Skin epidermis (tissue), 12 donors: ENCODE results near the gene DCTN1.
"Not testable (repeated sequence)": the region's sequence is repeated elsewhere in the genome, so short reads cannot be mapped to it uniquely, and the experiment has no call there.

ENCODE experiments used
- H3K27ac ChIP-seq, 21 experiments: fragments of 200-600 bp; sonication (generic) in 11 of 21; one replicate each; pipeline ENCODE4 v1.5.0; 2020; ENCODE audit warnings: mild to moderate bottlenecking in 3 of 21, inconsistent platforms in 2 of 21, moderate library complexity in 2 of 21
- H3K4me3 ChIP-seq, 7 experiments: fragments of 200-600 bp; sonication (generic) in 2 of 7; one replicate each; pipeline ENCODE4 v1.5.0; 2020; ENCODE audit warnings: inconsistent platforms in 2 of 7, mild to moderate bottlenecking in 2 of 7, moderate library complexity in 1 of 7

The DCTN1 gene

DNA sequence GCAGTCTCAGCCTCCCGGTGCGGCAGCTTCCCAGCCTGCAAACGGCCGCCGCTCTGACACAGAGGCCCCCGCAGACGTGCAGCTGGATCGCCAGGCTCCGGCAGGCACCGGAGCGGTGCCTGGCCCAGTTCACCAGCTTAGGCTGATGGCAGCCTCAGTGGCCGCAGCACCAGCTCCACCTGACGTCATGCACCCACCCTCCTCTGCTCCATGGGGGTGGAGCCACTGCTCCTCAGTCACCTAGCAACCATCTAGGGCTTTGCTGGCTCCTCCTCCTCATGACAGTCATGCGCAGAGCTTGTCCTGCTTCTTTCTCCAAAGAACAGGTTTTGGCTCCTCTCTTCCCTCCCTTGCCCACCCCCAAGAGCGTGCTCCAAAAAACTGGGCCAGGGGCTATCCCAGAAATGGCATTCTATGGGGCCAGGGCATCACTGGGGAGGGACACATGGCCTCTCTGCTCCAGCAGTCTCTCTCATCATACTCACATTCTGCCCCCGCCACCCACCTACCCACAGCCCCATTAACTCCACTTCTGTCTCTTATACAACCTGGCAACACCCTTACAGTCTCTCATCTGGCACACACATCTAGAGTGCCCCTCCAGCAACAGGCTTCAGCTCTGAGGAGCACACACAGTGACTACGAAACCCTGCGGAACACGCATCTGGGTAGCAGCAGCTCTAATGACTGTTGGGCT lies 5.5 kb downstream of the DCTN1 start:
- H3K27ac ChIP-seq, result no peak overlapping the region
- H3K4me3 ChIP-seq, result no peak overlapping the region

- no peak overlapping the region for H3K4me3 ChIP-seq
- peak overlapping the region in 1 of 21 experiments; percentile 36 for H3K27ac ChIP-seq
These were observed 6.1 kb downstream of the DCTN1 start for GRCh38 chr2:74373985-74374384.

DNA sequence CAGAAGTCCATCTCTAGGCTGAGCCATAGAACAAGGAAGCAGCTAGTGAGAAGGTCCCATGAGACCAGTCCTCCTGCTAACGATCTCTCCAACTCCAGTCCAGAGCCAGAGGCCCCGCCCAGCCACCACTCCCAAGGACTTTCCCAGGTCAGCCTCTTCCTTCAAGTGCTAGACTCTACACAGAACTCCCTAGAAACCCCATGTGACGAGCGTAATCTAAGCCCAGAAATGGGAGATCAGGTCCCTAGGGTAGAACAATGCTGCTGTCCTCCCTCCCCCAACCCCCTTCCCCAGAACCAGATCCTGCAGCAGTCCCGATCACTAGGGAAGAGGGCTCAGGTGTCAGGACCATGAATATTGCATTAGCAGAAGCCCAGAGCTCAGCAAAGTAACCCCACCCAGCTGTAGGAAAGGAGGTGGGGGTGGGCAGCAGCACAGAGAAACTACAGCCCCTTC lies 6.9 kb downstream of the DCTN1 start:
- peak overlapping the region in 2 of 21 experiments; percentile 3 to 36 for H3K27ac ChIP-seq
- H3K4me3 ChIP-seq, result no peak overlapping the region

GRCh38 chr2:74372674-74373073 lies 7.4 kb downstream of the DCTN1 start:
- no peak overlapping the region for H3K4me3 ChIP-seq

DNA sequence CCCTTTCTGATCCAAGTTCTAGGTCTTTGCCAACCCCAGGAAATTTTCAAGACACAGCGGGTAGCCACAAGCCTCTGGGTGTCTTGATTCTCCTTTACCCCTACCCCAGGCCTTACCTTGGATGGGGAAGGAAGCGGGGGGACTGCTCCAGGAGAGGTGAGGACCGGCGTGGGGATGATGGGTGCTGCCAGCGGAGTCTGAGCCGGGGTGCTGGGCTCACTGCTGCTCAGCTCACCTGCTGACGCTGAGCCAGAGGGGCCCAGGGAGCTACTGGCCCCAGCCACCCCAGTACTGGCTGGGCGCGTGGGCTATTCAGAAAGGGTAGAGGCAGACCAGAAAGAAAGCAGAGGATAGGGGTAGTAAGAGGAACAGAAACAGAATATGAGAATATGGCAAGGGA lies 8.7 kb downstream of the DCTN1 start:
- no peak overlapping the region for H3K4me3 ChIP-seq
- no peak overlapping the region for H3K27ac ChIP-seq

More at GRCh38 chr2:74372674-74373073, 7.4 kb downstream of the DCTN1 start:
- no peak overlapping the region for H3K27ac ChIP-seq

DNA sequence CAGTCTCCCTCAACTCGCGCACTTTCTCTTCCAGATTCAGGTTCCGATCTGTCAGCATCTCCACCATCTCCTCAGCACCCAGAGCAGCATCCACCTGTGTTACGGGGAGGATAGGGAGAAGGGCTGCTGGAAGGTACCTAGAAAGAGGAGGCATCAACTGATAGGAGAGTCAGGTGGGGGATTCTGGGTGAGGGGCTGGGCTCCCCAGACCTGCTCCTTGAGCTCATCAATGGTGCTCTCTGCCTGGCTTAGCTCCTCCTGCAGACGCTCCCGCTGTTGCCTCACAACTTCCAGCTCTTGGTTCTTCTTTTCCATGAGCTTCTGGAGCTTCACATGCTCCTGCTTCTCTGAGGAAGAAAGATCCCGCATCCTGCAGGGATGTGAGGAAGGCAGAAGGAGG lies 10.1 kb downstream of the DCTN1 start:
- Histone ChIP-seq H3K27ac (no peak overlapping the region), H3K4me3 (no peak overlapping the region)

GRCh38 chr2:74368499-74368898 lies 11.6 kb downstream of the DCTN1 start:
- H3K27ac ChIP-seq, result no peak overlapping the region
- H3K4me3 ChIP-seq, result no peak overlapping the region

- no peak overlapping the region for H3K27ac ChIP-seq
These were observed 12.3 kb downstream of the DCTN1 start for GRCh38 chr2:74367789-74368188.

GRCh38 chr2:74366036-74366435 lies 14.1 kb downstream of the DCTN1 start:
- no peak overlapping the region for H3K4me3 ChIP-seq
- no peak overlapping the region for H3K27ac ChIP-seq

More at GRCh38 chr2:74367789-74368188, 12.3 kb downstream of the DCTN1 start:
- H3K4me3 ChIP-seq, result no peak overlapping the region

- Histone ChIP-seq H3K4me3 (no peak overlapping the region), H3K27ac (no peak overlapping the region)
These were observed 15.3 kb downstream of the DCTN1 start for GRCh38 chr2:74364533-74365505.

- Histone ChIP-seq H3K4me3 (no peak overlapping the region), H3K27ac (no peak overlapping the region)
These were observed 18.8 kb downstream of the DCTN1 start for GRCh38 chr2:74361327-74361726.

DNA sequence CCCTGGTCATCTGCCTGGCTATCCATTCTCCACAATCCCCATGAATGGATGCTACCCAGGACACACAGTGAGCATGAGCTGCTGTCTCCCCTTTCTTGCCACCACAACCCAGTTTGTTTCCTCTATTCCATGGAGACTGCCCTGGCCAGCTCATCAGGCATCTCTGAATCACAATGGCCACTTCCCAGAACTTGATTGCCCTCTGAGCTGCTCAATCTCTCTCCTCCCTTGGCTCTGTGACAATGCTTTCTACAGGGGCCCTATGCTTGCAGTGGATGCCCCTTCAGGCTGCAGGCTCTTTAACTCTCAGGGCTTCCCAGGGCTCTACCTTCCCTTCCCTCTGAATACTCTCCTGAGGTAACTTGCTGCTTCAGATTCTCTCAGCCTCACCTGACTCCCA lies 22.5 kb downstream of the DCTN1 start:
- no peak overlapping the region for H3K4me3 ChIP-seq
- no peak overlapping the region for H3K27ac ChIP-seq

GRCh38 chr2:74349889-74350288 lies 30.2 kb downstream of the DCTN1 start:
- Histone ChIP-seq H3K4me3 (no peak overlapping the region), H3K27ac (no peak overlapping the region)

DNA sequence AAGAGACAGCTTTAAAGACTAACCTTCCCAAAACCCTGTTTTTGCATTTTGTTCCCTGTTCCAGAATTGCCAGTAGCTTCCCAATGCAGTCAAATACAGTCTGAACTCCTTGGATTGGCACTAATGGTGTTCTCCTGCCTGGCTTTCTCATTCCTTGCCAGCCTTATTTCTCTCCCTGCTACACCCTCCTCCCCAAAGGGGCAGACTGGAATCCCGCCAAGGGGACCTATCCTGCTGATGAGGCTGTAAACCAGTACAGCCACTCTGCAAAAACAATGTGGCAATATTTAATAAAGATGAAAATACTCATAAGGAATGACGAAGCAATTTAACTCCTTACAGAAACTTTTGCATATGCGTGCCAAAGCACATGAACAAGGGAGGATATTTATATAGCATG lies 32.4 kb downstream of the DCTN1 start:
- H3K4me3 ChIP-seq, result no peak overlapping the region

GRCh38 chr2:74347303-74347702 lies 32.8 kb downstream of the DCTN1 start:
- H3K4me3 ChIP-seq, result no peak overlapping the region
- H3K27ac ChIP-seq, result no peak overlapping the region

More for the DNA sequence above, 32.4 kb downstream of the DCTN1 start:
- no peak overlapping the region for H3K27ac ChIP-seq

- no peak overlapping the region for H3K4me3 ChIP-seq
- H3K27ac ChIP-seq, result no peak overlapping the region
These were observed 34.7 kb downstream of the DCTN1 start for GRCh38 chr2:74345272-74345943.

- Histone ChIP-seq H3K27ac (no peak within 1 kb of the TSS), H3K4me3 (no peak within 1 kb of the TSS)
These were observed 36.8 kb downstream of the DCTN1 start, which contains the start of gene SLC4A5 for GRCh38 chr2:74343316-74343715. Gene SLC4A5, minus strand, starts transcription at chr2:74343416. Its CDS starts 28,393 bp downstream, at chr2:74315023.

- H3K4me3 ChIP-seq, H3K27ac ChIP-seq: not testable (repeated sequence)
These were observed 43.9 kb downstream of the DCTN1 start for GRCh38 chr2:74336227-74336626.

- no peak overlapping the region for H3K4me3 ChIP-seq
- H3K27ac ChIP-seq, result no peak overlapping the region
These were observed 45.2 kb downstream of the DCTN1 start for GRCh38 chr2:74334931-74335333.
